Mesothelial cell of epicardium (in vitro differentiated cells): Measurements from ENCODE around the gene CACNB4. TPM values are rescaled to one million over a fixed set of nuclear protein-coding genes. Genes with fewer than 3 reads are reported as not detected.

Source experiments
- DNase-seq, 2 experiments: peaks; one replicate each; pipeline ENCODE4 v3.0.0; 2021; ENCODE audit warnings: low spot score in 2 of 2; ENCODE audit not compliant: unreplicated experiment in 2 of 2
- H3K27ac Mint-ChIP-seq: 2 replicates; pipeline ENCODE4 v1.8.0; 2021; ENCODE audit warnings: mixed read lengths
- H3K27me3 Mint-ChIP-seq: 2 replicates; pipeline ENCODE4 v1.8.0; 2021; ENCODE audit warnings: low read depth, mixed read lengths
- H3K36me3 Mint-ChIP-seq: 2 replicates; pipeline ENCODE4 v1.8.0; 2021; ENCODE audit warnings: mixed read lengths
- H3K4me1 Mint-ChIP-seq: 2 replicates; pipeline ENCODE4 v1.8.0; 2021; ENCODE audit warnings: mixed read lengths
- H3K4me3 Mint-ChIP-seq: 2 replicates; pipeline ENCODE4 v1.8.0; 2021; ENCODE audit warnings: mild to moderate bottlenecking, moderate library complexity, mixed read lengths
- H3K9me3 Mint-ChIP-seq: 2 replicates; pipeline ENCODE4 v1.8.0; 2021; ENCODE audit warnings: mixed read lengths
- CTCF ChIP-seq: fragments of 200-600 bp; sonication (generic); IDR thresholded peaks from one replicate; pipeline ENCODE4 v1.5.0; 2021; ENCODE audit warnings: antibody characterized with exemption; ENCODE audit not compliant: unreplicated experiment
- total RNA-seq: library from RNA; stranded (reverse); gene quantifications from 3 replicates; pipeline ENCODE4 v1.2.1, GENCODE V29; 2021

The CACNB4 gene
- total RNA-seq, 1 donor from 2014 or later: 4.1 TPM

GRCh38 chr2:152103271-152103670, 4.4 kb upstream of the CACNB4 start:
- Mint-ChIP-seq H3K27ac (no peak overlapping the region), H3K4me1 (peaks cover 7% of the 10 kb centered on the region), H3K9me3 (no peaks in the 10 kb centered on the region), H3K36me3 (no peaks in the 10 kb centered on the region), H3K27me3 (peaks cover 37% of the 10 kb centered on the region), H3K4me3 (no peak overlapping the region)
- TF ChIP-seq CTCF: no peak
- DNase-seq: no peak

- no peak for TF ChIP-seq CTCF
- no peaks in the 10 kb centered on the region for H3K9me3 Mint-ChIP-seq
- DNase-seq: no peak
- H3K36me3 Mint-ChIP-seq: no peaks in the 10 kb centered on the region
- H3K4me1 Mint-ChIP-seq: peaks cover 16% of the 10 kb centered on the region
- H3K4me3 Mint-ChIP-seq: no peak overlapping the region
- no peak overlapping the region for H3K27ac Mint-ChIP-seq
- H3K27me3 Mint-ChIP-seq: peaks cover 58% of the 10 kb centered on the region
These were observed 2.1 kb upstream of the CACNB4 start for GRCh38 chr2:152100961-152101360.

- H3K27me3 Mint-ChIP-seq: peaks cover 72% of the 10 kb centered on the region
- H3K9me3 Mint-ChIP-seq: no peaks in the 10 kb centered on the region
- DNase-seq: no peak
- no peak for TF ChIP-seq CTCF
- peak overlapping the region; percentile 83 for H3K4me3 Mint-ChIP-seq
- peak overlapping the region; percentile 13 for H3K27ac Mint-ChIP-seq
- H3K36me3 Mint-ChIP-seq: no peaks in the 10 kb centered on the region
- H3K4me1 Mint-ChIP-seq: peaks cover 21% of the 10 kb centered on the region
These were observed 665 bp upstream of the CACNB4 start for GRCh38 chr2:152099367-152100050.

- Mint-ChIP-seq H3K27me3 (peaks cover 82% of the 10 kb centered on the region), H3K9me3 (no peaks in the 10 kb centered on the region), H3K4me3 (peak overlapping the region; percentile 83), H3K36me3 (no peaks in the 10 kb centered on the region), H3K27ac (peak overlapping the region; percentile 68), H3K4me1 (peaks cover 21% of the 10 kb centered on the region)
- peak in 1 of 2 experiments; percentile 47 for DNase-seq
- no peak for TF ChIP-seq CTCF
These were observed 896 bp downstream of the CACNB4 start for GRCh38 chr2:152097801-152098495.

- Mint-ChIP-seq H3K4me1 (peaks cover 21% of the 10 kb centered on the region), H3K4me3 (peak overlapping the region; percentile 83), H3K27me3 (peaks cover 77% of the 10 kb centered on the region), H3K9me3 (no peaks in the 10 kb centered on the region), H3K36me3 (no peaks in the 10 kb centered on the region), H3K27ac (peak overlapping the region; percentile 68)
- no peak for DNase-seq
- TF ChIP-seq CTCF: no peak
These were observed 1.5 kb downstream of the CACNB4 start for GRCh38 chr2:152097290-152097800.
